AG09319 (cell line): Measurements from ENCODE around the gene PDE4D.

Source experiments
- DNase-seq: peaks from one replicate; pipeline ENCODE4 v3.0.0-alpha.2; 2010; ENCODE audit warnings: low read depth; ENCODE audit errors: extremely low read depth
- CTCF ChIP-seq: IDR thresholded peaks from 2 replicates; pipeline ENCODE4 v1.5.1; 2011; ENCODE audit warnings: low read depth, mild to moderate bottlenecking, inconsistent platforms, low read length, moderate library complexity

The PDE4D gene

GRCh38 chr5:59341760-59342159 lies 551.8 kb downstream of the PDE4D start:
- TF ChIP-seq CTCF: no peak
- DNase-seq: no peak

- TF ChIP-seq CTCF: no peak
- DNase-seq: no peak
These were observed 552.4 kb downstream of the PDE4D start for GRCh38 chr5:59341155-59341554.

GRCh38 chr5:59340637-59341036 lies 552.9 kb downstream of the PDE4D start:
- TF ChIP-seq CTCF: no peak
- no peak for DNase-seq

GRCh38 chr5:59337240-59337639 lies 556.3 kb downstream of the PDE4D start:
- no peak for TF ChIP-seq CTCF
- DNase-seq: no peak

GRCh38 chr5:59335544-59335943 lies 558.0 kb downstream of the PDE4D start:
- no peak for DNase-seq

GRCh38 chr5:59333416-59333815 lies 560.1 kb downstream of the PDE4D start:
- no peak for TF ChIP-seq CTCF
- DNase-seq: no peak

More at GRCh38 chr5:59335544-59335943, 558.0 kb downstream of the PDE4D start:
- no peak for TF ChIP-seq CTCF

- no peak for TF ChIP-seq CTCF
- no peak for DNase-seq
These were observed 561.1 kb downstream of the PDE4D start for GRCh38 chr5:59332236-59332973.
